Measurements from ENCODE around the gene MUCL1.
A peak's percentile ranks its signal among the peaks of the same experiment; 100 is the strongest.

Gene MUCL1

DNA sequence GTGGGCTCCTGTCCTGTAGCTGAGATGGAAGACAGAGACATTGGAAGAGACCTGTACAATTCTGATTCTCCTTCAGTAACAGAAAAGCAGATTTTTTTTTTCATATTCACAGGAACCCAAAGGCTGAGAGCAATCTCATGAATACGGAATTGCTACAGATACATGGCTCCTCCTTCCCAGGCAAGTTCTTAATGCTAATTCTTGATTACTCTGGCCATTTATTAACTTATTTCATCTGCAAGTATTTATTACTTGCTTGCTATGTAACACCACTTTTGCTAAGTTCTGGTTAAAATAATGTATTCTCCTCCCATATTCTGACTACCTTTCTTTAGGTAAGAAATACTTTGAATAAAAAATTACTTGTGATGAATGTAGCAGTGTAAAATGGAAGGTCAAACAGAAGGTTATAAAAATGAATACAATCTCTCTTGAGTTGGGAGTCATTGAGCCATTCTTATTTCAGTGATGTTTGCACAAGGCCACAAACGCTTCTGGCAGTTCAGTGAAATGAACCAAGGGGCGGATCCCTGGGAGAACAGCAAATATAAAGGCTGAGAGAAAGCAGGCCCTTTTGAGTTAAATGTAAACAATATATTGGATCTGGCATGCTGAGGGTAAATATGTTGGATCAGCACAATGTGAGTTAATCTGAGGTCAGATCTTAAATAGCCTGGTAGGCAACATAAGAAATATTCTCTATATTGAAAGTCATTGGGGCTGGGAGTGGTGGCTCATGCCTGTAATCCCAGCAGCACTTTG lies 37.6 kb downstream of the MUCL1 start:
- peak; percentile 15 for DNase-seq (ENCODE audit: low spot score)
